HEK293T (cell line): ENCODE results near the gene RAP1GAP.

Source experiments
- CTCF ChIA-PET: fragments of 350-600 bp; formaldehyde crosslinking; extraction: SDS; loops from one replicate; lab custom pipeline; 2021; ENCODE audit warnings: antibody characterized with exemption, inconsistent platforms; lab: Yijun Ruan, JAX
- POLR2A ChIA-PET: fragments of 350-600 bp; formaldehyde crosslinking; extraction: SDS; loops from one replicate; lab custom pipeline; 2020; ENCODE audit warnings: antibody characterized with exemption, inconsistent platforms; lab: Yijun Ruan, JAX
- DNase-seq: peaks from one replicate; pipeline ENCODE4 v3.0.0; 2012; ENCODE audit warnings: mixed read lengths; ENCODE audit errors: extremely low spot score
- ARNT ChIP-seq: fragments of 450-650 bp; IDR thresholded peaks from 2 replicates; pipeline ENCODE4 v1.6.1; 2017; ENCODE audit warnings: mild to moderate bottlenecking
- BHLHE40 ChIP-seq: fragments of 450-650 bp; IDR thresholded peaks from 2 replicates; pipeline ENCODE4 v1.6.1; 2016; ENCODE audit warnings: mild to moderate bottlenecking, moderate library complexity, borderline replicate concordance
- CTBP1 ChIP-seq: fragments of 450-650 bp; IDR thresholded peaks from 2 replicates; pipeline ENCODE4 v1.6.1; 2016; ENCODE audit warnings: borderline replicate concordance
- FOXA1 ChIP-seq: fragments of 450-650 bp; IDR thresholded peaks from 2 replicates; pipeline ENCODE4 v1.6.1; 2016; ENCODE audit warnings: mild to moderate bottlenecking
- FOXK2 ChIP-seq: fragments of 450-650 bp; IDR thresholded peaks from 2 replicates; pipeline ENCODE4 v1.6.1; 2016; ENCODE audit warnings: mild to moderate bottlenecking
- FOXM1 ChIP-seq: fragments of 450-650 bp; IDR thresholded peaks from 2 replicates; pipeline ENCODE4 v1.6.1; 2017; ENCODE audit warnings: mild to moderate bottlenecking, borderline replicate concordance
- HDGF ChIP-seq: fragments of 450-650 bp; IDR thresholded peaks from 2 replicates; pipeline ENCODE4 v1.6.1; 2017; ENCODE audit warnings: antibody characterized with exemption, borderline replicate concordance
- L3MBTL2 ChIP-seq: fragments of 450-650 bp; conservative IDR thresholded peaks from 2 replicates; pipeline ENCODE4 v1.6.1; 2016; ENCODE audit warnings: mild to moderate bottlenecking
- LEF1 ChIP-seq: fragments of 450-650 bp; IDR thresholded peaks from 2 replicates; pipeline ENCODE4 v1.6.1; 2017; ENCODE audit warnings: mild to moderate bottlenecking, borderline replicate concordance
- NFRKB ChIP-seq: fragments of 450-650 bp; IDR thresholded peaks from 2 replicates; pipeline ENCODE4 v1.6.1; 2016; ENCODE audit warnings: mild to moderate bottlenecking, moderate library complexity
- PKNOX1 ChIP-seq: fragments of 450-650 bp; IDR thresholded peaks from 2 replicates; pipeline ENCODE4 v1.6.1; 2016
- SP1 ChIP-seq: fragments of 450-650 bp; IDR thresholded peaks from 2 replicates; pipeline ENCODE4 v1.6.1; 2017
- SUZ12 ChIP-seq: fragments of 450-650 bp; IDR thresholded peaks from 2 replicates; pipeline ENCODE4 v1.6.1; 2016; ENCODE audit warnings: mild to moderate bottlenecking
- TARDBP ChIP-seq: fragments of 450-650 bp; IDR thresholded peaks from 2 replicates; pipeline ENCODE4 v1.6.1; 2016
- ZNF384 ChIP-seq: fragments of 450-650 bp; IDR thresholded peaks from 2 replicates; pipeline ENCODE4 v1.6.1; 2016

Gene RAP1GAP

GRCh38 chr1:21575351-21575942 is 93.7 kb downstream of the RAP1GAP start:
- POLR2A ChIA-PET, result no interaction called here
- DNase-seq, result no peak
- CTCF ChIA-PET, result no interaction called here
- no peak for TF ChIP-seq NFRKB
- no peak for TF ChIP-seq HDGF

- DNase-seq, result no peak
- ChIA-PET POLR2A (no interaction called here), CTCF (no interaction called here)
- TF ChIP-seq L3MBTL2 (0 out of 2 replicates have a peak, but pooled peaks have one; percentile 22), FOXA1 (no peak)
Measured at GRCh38 chr1:21574466-21575151, 94.5 kb downstream of the RAP1GAP start.

- ChIA-PET POLR2A (no interaction called here), CTCF (no interaction called here)
- DNase-seq, result peak; percentile 67
- TF ChIP-seq FOXK2 (no peak), SUZ12 (no peak)
Measured at GRCh38 chr1:21573971-21574465, 95.1 kb downstream of the RAP1GAP start.

- no peak for TF ChIP-seq FOXM1
- no peak for TF ChIP-seq LEF1
- TF ChIP-seq SP1, result no peak
- no peak for TF ChIP-seq TARDBP
- no peak for TF ChIP-seq BHLHE40
- no peak for TF ChIP-seq SUZ12
- TF ChIP-seq FOXA1, result no peak
- POLR2A ChIA-PET, result no interaction called here
- CTCF ChIA-PET, result interaction anchor here (1.0 kb wide), 1 partner anchor 203 kb away, joined by 4 read pairs; no protein-coding TSS in a partner anchor
- DNase-seq, result no peak
Measured at GRCh38 chr1:21573475-21573874, 95.7 kb downstream of the RAP1GAP start.

GRCh38 chr1:21572735-21573277 is 96.4 kb downstream of the RAP1GAP start:
- ChIA-PET CTCF (interaction anchor here (0.7 to 1.0 kb wide), 2 partner anchors 202 to 301 kb away, joined by 4 read pairs; no protein-coding TSS in a partner anchor), POLR2A (no interaction called here)
- no peak for TF ChIP-seq FOXA1
- no peak for DNase-seq

- no peak for DNase-seq
- ChIA-PET POLR2A (no interaction called here), CTCF (interaction anchor here (0.7 to 0.8 kb wide), 2 partner anchors 11 to 301 kb away, joined by 3 to 4 read pairs; no protein-coding TSS in a partner anchor)
- TF ChIP-seq SUZ12 (no peak), L3MBTL2 (no peak), FOXM1 (no peak), SP1 (no peak)
Measured at GRCh38 chr1:21572221-21572620, 96.9 kb downstream of the RAP1GAP start.

- ChIA-PET POLR2A (no interaction called here), CTCF (no interaction called here)
- DNase-seq, result no peak
- no peak for TF ChIP-seq FOXK2
- TF ChIP-seq BHLHE40, result no peak
- no peak for TF ChIP-seq ZNF384
- no peak for TF ChIP-seq PKNOX1
- TF ChIP-seq L3MBTL2, result no peak
- no peak for TF ChIP-seq HDGF
- TF ChIP-seq TARDBP, result no peak
- no peak for TF ChIP-seq CTBP1
Measured at GRCh38 chr1:21570885-21571284, 98.3 kb downstream of the RAP1GAP start.

- DNase-seq, result no peak
- ChIA-PET CTCF (no interaction called here), POLR2A (no interaction called here)
- TF ChIP-seq FOXK2 (no peak), FOXM1 (no peak), ARNT (no peak), BHLHE40 (no peak), TARDBP (no peak), ZNF384 (no peak), FOXA1 (no peak)
Measured at GRCh38 chr1:21570528-21570875, 98.7 kb downstream of the RAP1GAP start.
